Hepatocyte (in vitro differentiated cells): ENCODE results near the gene MRPL50. TPM values are rescaled to one million over a fixed set of nuclear protein-coding genes. Genes with fewer than 3 reads are reported as not detected.

Experiments
- DNase-seq: peaks from one replicate; pipeline ENCODE4 v3.0.0-alpha.2; 2016; ENCODE audit warnings: low spot score
- H2AFZ ChIP-seq: fragments of 200-600 bp; sonication (generic); 2 replicates; pipeline ENCODE4 v1.6.0; 2016; ENCODE audit warnings: antibody characterized with exemption, mild to moderate bottlenecking
- H3K27ac ChIP-seq: fragments of 200-600 bp; sonication (generic); 2 replicates; pipeline ENCODE4 v1.5.1; 2016; ENCODE audit warnings: mild to moderate bottlenecking
- H3K27me3 ChIP-seq: fragments of 200-600 bp; sonication (generic); 2 replicates; pipeline ENCODE4 v1.6.1; 2016
- H3K36me3 ChIP-seq: fragments of 200-600 bp; sonication (generic); replicated peaks from 2 replicates; pipeline ENCODE4 v1.5.1; 2016; ENCODE audit warnings: low read depth; ENCODE audit not compliant: insufficient read depth
- H3K4me1 ChIP-seq: fragments of 200-600 bp; sonication (generic); 2 replicates; pipeline ENCODE4 v1.5.1; 2016; ENCODE audit warnings: mild to moderate bottlenecking, moderate library complexity; ENCODE audit not compliant: insufficient read depth
- H3K4me2 ChIP-seq: fragments of 200-600 bp; sonication (generic); 2 replicates; pipeline ENCODE4 v1.6.0; 2016
- H3K4me3 ChIP-seq: fragments of 200-600 bp; sonication (generic); 2 replicates; pipeline ENCODE4 v1.5.1; 2016; ENCODE audit warnings: mild to moderate bottlenecking
- H3K79me2 ChIP-seq: fragments of 200-600 bp; sonication (generic); 2 replicates; pipeline ENCODE4 v1.6.0; 2017; ENCODE audit warnings: mild to moderate bottlenecking
- H3K9me2 ChIP-seq: fragments of 200-600 bp; sonication (generic); replicated peaks from 2 replicates; pipeline ENCODE4 v1.6.0; 2017; ENCODE audit warnings: mild to moderate bottlenecking; ENCODE audit not compliant: insufficient read depth
- H3K9me3 ChIP-seq: fragments of 200-600 bp; sonication (generic); 2 replicates; pipeline ENCODE4 v1.5.1; 2016; ENCODE audit warnings: low read depth, mild to moderate bottlenecking
- H4K20me1 ChIP-seq: fragments of 200-600 bp; sonication (generic); 2 replicates; pipeline ENCODE4 v1.6.0; 2016; ENCODE audit warnings: mild to moderate bottlenecking; ENCODE audit not compliant: insufficient read depth, poor library complexity, severe bottlenecking
- CTCF ChIP-seq: fragments of 200-600 bp; sonication (generic); IDR thresholded peaks from 2 replicates; pipeline ENCODE4 v1.5.1; 2016; ENCODE audit warnings: antibody characterized with exemption, mild to moderate bottlenecking; ENCODE audit not compliant: poor library complexity
- EZH2 ChIP-seq: fragments of 200-600 bp; sonication (generic); IDR thresholded peaks from 2 replicates; pipeline ENCODE4 v1.6.1; 2016; ENCODE audit warnings: antibody characterized with exemption, mild to moderate bottlenecking, borderline replicate concordance
- EZH2phosphoT487 ChIP-seq: fragments of 200-600 bp; sonication (generic); IDR thresholded peaks from one replicate; pipeline ENCODE4 v1.6.1; 2018; ENCODE audit warnings: antibody characterized with exemption, mild to moderate bottlenecking, low read depth, moderate library complexity; ENCODE audit not compliant: unreplicated experiment, severe bottlenecking
- WGBS: methylation state at CpG from one replicate; pipeline ENCODE4 v1.1.6; 2016; ENCODE audit warnings: low lambda C conversion rate; ENCODE audit errors: missing lambda C conversion rate; 5-methylcytosine and 5-hydroxymethylcytosine counted together
- polyA plus RNA-seq: library from polyadenylated mRNA; unstranded; fragments of >200 nt; fragmentation: Nextera tagmentation; extraction: Ambion mirVana; gene quantifications from 2 replicates; pipeline ENCODE4 v1.2.1, GENCODE V29; 2016
- total RNA-seq: library from RNA; depleted of rRNA; stranded (reverse); fragments of >200 nt; gene quantifications from 2 replicates; pipeline ENCODE4 v1.2.3, GENCODE V29; 2014

The MRPL50 gene
- total and polyA plus RNA-seq, 2 experiments from 2014 or later: 22.8 to 23.7 TPM

DNA sequence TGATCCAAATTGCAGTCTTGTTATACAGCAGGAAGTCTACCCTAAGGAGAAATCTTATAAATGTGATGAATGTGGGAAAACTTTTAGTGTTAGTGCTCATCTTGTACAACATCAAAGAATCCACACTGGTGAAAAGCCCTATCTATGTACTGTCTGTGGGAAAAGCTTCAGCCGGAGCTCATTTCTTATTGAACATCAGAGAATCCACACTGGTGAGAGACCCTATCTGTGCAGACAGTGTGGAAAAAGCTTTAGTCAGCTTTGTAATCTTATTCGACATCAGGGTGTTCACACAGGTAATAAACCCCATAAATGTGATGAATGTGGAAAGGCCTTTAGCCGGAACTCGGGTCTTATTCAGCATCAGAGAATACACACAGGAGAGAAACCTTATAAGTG, 10.7 kb upstream of the MRPL50 start:
- H3K9me2 ChIP-seq: no peaks in the 10 kb centered on the region
- H3K4me1 ChIP-seq: no peaks in the 10 kb centered on the region
- no peak overlapping the region for H3K4me3 ChIP-seq
- H3K36me3 ChIP-seq: peaks cover 33% of the 10 kb centered on the region
- WGBS: 100% methylated on average over 4 of the region's 4 CpGs
- peaks cover 5% of the 10 kb centered on the region for H3K79me2 ChIP-seq
- H3K9me3 ChIP-seq: peaks cover 92% of the 10 kb centered on the region
- no peak overlapping the region for H2AFZ ChIP-seq
- DNase-seq: no peak
- TF ChIP-seq EZH2 (no peak), CTCF (no peak), EZH2phosphoT487 (no peak)
- no peak overlapping the region for H3K4me2 ChIP-seq
- H3K27ac ChIP-seq: no peak overlapping the region
- H4K20me1 ChIP-seq: no peaks in the 10 kb centered on the region
- no peaks in the 10 kb centered on the region for H3K27me3 ChIP-seq

DNA sequence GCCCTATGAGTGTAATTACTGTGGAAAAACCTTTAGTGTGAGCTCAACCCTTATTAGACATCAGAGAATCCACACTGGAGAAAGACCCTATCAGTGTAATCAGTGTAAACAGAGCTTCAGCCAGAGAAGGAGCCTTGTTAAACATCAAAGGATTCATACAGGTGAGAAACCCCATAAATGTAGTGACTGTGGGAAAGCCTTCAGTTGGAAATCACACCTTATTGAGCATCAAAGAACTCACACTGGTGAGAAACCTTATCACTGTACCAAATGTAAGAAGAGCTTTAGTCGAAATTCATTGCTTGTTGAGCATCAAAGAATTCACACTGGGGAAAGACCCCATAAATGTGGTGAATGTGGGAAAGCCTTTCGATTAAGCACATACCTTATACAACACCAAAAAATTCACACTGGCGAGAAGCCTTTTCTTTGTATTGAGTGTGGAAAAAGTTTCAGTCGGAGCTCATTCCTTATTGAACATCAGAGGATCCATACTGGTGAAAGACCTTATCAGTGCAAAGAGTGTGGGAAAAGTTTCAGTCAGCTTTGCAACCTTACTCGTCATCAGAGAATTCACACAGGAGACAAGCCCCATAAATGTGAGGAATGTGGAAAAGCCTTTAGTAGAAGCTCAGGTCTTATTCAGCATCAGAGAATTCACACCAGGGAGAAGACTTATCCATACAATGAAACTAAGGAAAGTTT, 10.1 kb upstream of the MRPL50 start:
- no peak overlapping the region for H3K27ac ChIP-seq
- H3K9me3 ChIP-seq: peaks cover 95% of the 10 kb centered on the region
- H3K4me1 ChIP-seq: no peaks in the 10 kb centered on the region
- no peaks in the 10 kb centered on the region for H3K27me3 ChIP-seq
- H3K4me2 ChIP-seq: no peak overlapping the region
- no peak overlapping the region for H3K4me3 ChIP-seq
- TF ChIP-seq CTCF (no peak), EZH2 (no peak), EZH2phosphoT487 (no peak)
- H3K79me2 ChIP-seq: peaks cover 8% of the 10 kb centered on the region
- no peaks in the 10 kb centered on the region for H4K20me1 ChIP-seq
- 97% methylated on average over 5 of the region's 5 CpGs for WGBS
- H2AFZ ChIP-seq: no peak overlapping the region
- H3K9me2 ChIP-seq: no peaks in the 10 kb centered on the region
- DNase-seq: no peak
- peaks cover 39% of the 10 kb centered on the region for H3K36me3 ChIP-seq

DNA sequence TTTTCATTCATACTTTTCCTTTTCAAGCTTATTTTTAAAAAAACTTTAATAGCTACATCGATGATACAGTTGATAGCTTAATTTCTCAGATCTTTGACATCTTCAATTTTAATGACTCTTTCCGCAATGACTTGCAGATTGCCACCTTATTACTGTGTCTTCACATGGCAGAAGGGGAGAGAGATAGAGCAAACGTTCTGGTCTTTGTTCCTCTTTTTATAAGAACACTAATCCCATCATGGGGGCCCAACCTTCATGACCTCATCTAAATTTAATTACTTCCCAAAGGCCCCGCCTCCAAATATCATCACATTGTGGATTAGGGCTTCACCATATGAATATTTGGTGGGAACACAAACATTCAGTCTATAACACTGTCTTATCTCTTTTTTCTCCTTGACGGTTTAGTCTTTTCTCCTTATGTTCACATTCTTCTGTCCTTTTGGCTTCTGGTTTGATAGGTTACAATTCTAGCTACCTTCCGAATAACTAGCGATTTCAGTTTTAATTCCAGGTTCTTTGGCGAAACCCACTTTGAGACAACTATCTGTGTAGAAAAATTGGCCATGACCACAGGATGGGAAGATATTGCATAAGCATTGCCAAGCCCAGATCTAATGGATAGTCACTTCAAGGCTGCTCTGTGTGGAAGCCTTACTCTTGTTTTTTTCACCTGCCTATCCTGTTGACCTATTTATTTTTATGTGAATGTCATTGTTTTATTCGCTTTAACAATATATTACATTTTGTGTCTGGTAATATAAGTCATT, 5.3 kb upstream of the MRPL50 start:
- Histone ChIP-seq H4K20me1 (no peaks in the 10 kb centered on the region), H3K4me2 (no peak overlapping the region), H3K27ac (no peak overlapping the region), H3K79me2 (peaks cover 52% of the 10 kb centered on the region), H2AFZ (no peak overlapping the region), H3K9me2 (no peaks in the 10 kb centered on the region), H3K27me3 (no peaks in the 10 kb centered on the region), H3K9me3 (peaks cover 72% of the 10 kb centered on the region), H3K36me3 (peaks cover 44% of the 10 kb centered on the region), H3K4me1 (no peaks in the 10 kb centered on the region), H3K4me3 (no peak overlapping the region)
- 98% methylated on average over 9 of the region's 9 CpGs for WGBS
- no peak for DNase-seq
- no peak for TF ChIP-seq EZH2phosphoT487
- TF ChIP-seq EZH2: no peak
- no peak for TF ChIP-seq CTCF
